Coronary artery (tissue), 2 donors: ENCODE measurements around the gene ENPEP.

Source experiments
- DNase-seq: peaks from one replicate; pipeline ENCODE4 v3.0.0-alpha.2; 2017; ENCODE audit warnings: low spot score
- H3K27ac ChIP-seq, 2 donors: fragments of 200-600 bp; sonication (generic); one replicate each; pipeline ENCODE4 v1.5.1; 2016 to 2019
- H3K4me3 ChIP-seq: fragments of 200-600 bp; sonication (generic); 2 replicates; pipeline ENCODE4 v1.5.1; 2016; ENCODE audit warnings: mild to moderate bottlenecking, moderate library complexity
- TF ChIP-seq, protein P1 (sequence below): fragments of 200-600 bp; sonication (generic); IDR thresholded peaks from one replicate; pipeline ENCODE4 v1.5.1; 2019; ENCODE audit warnings: antibody characterized with exemption

Gene ENPEP

DNA sequence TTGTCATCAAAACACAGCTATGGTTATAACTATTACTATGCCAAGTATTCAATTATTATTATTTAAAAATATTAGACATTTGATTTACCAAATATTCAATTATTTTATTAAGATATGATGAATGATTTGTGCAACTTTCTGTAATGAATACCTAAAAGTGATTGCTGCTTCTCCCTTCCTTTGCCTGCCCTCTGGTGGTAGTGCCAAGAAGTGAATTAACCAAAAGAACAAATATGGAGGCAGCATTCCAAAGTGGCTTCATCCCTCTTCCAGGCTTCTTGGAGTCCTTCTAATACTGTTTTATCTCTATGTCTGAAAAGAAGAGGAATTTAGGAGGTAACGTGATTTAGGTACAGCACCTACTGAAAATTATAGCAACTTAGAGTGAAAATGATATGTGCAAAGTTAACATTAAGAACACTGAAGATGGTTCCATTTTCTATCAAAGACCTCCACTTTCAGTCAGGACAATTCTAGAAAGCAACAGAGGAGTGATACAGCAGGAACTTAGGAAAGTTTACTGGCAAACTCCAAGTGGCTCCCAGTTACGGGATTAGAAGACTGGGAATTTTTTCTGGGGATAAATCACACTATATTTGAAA lies 43.0 kb downstream of the ENPEP start:
- no peak overlapping the region for H3K4me3 ChIP-seq
- no peak for DNase-seq
- no peak overlapping the region for H3K27ac ChIP-seq
- TF ChIP-seq, protein P1, sequence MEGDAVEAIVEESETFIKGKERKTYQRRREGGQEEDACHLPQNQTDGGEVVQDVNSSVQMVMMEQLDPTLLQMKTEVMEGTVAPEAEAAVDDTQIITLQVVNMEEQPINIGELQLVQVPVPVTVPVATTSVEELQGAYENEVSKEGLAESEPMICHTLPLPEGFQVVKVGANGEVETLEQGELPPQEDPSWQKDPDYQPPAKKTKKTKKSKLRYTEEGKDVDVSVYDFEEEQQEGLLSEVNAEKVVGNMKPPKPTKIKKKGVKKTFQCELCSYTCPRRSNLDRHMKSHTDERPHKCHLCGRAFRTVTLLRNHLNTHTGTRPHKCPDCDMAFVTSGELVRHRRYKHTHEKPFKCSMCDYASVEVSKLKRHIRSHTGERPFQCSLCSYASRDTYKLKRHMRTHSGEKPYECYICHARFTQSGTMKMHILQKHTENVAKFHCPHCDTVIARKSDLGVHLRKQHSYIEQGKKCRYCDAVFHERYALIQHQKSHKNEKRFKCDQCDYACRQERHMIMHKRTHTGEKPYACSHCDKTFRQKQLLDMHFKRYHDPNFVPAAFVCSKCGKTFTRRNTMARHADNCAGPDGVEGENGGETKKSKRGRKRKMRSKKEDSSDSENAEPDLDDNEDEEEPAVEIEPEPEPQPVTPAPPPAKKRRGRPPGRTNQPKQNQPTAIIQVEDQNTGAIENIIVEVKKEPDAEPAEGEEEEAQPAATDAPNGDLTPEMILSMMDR = peak; percentile 53

- no peak overlapping the region for H3K27ac ChIP-seq
- DNase-seq = no peak
- H3K4me3 ChIP-seq = no peak overlapping the region
- TF ChIP-seq, protein P1 = no peak
Observed at GRCh38 chr4:110520886-110521285, 44.9 kb downstream of the ENPEP start.

DNA sequence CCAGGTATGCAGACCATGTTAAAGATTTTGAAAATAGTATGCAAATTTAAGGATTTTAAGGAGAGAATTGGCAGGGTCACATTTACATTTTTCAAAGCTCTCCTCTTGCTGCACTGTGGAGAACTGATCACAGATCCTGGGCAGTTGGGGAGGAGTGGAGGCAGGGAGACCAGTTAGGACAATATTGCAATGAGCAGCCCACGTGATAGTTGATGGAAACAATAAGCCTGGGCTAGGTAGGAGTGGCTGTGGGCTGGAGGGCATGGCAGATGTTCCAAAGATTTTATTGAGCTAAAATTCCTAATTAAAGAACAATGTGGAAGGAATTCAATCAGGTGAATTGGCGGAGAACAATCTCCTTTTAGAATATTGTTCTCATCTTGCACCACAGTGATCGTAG lies 50.6 kb downstream of the ENPEP start:
- Histone ChIP-seq H3K27ac (no peak overlapping the region), H3K4me3 (no peak overlapping the region)
- TF ChIP-seq, protein P1 = no peak
- no peak for DNase-seq

DNA sequence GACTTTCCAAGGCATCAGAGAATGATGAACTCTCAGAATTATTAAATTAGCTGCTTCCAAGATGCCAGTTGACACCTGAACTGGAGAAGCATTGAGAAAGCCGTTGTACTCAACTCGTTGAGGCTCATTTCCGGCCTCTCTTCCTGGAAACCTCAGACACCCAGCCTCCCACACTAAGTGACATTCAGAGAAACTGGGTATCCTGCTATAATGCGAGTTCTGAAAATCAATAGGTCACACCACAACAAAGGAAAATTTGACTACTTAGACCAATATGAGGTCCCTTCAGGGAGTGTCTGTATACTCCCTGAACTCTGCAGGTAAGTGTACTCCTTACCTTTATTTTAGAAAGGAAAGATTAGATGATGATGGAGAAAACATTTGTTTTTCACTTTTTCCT lies 51.2 kb downstream of the ENPEP start:
- H3K27ac ChIP-seq = no peak overlapping the region
- no peak overlapping the region for H3K4me3 ChIP-seq
- no peak for DNase-seq
- TF ChIP-seq, protein P1 = no peak

DNA sequence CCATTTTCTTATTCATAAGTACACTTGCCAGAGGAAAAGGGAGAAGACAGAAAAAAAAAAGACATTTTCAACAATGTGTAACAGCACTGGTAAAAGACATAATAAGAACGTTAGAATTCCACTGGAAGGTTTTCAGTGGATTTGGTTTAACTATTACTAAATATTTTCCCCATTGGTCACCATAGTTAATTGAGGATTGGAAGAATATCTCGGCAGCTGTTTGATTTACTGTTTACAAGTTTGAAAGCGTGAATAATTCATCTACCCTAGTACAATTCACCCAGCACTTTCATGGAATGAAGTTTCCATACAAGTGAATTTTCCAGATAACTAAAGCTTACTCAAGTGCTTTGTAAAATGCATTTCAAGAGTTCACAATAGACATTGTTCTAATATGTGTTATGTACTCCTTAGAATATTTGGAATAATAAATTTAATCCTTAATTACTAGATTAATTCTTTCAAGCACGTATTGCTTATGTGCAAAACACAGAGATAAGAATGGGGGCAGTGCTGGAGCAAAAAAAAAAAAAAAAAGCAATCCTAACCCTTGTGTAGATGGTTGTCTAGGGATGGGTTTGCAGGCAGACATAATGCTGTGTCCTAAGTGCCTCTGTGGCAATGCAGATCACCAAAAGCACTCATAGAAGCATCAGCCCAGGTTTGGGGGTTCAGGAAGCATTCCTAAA lies 57.1 kb downstream of the ENPEP start:
- Histone ChIP-seq H3K27ac (no peak overlapping the region), H3K4me3 (peak overlapping the region; percentile 24)
- TF ChIP-seq, protein P1 = no peak
- no peak for DNase-seq

GRCh38 chr4:110533590-110533910 lies 57.6 kb downstream of the ENPEP start:
- TF ChIP-seq, protein P1 = no peak
- Histone ChIP-seq H3K4me3 (peak overlapping the region; percentile 24), H3K27ac (no peak overlapping the region)
- DNase-seq = no peak

DNA sequence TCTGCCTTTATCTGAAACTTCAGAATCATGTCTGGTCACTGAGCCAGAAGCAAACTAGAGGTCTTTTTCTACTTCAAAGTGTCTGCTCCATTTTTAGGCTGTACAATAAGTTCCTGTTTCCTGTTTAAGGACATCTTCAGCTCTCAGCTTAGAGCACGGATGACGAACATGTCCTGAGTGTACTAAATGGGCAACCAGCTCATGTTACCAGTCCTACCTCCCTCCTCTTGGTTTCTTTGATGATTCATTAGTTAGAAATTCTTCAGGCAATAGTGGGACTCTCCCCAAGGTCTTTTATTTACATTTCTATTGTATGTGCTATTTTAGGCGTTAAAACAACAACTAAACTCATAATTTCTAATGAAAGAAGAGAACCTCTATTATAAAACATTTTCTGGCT lies 58.0 kb downstream of the ENPEP start:
- Histone ChIP-seq H3K4me3 (no peak overlapping the region), H3K27ac (no peak overlapping the region)
- DNase-seq = no peak
- TF ChIP-seq, protein P1 = no peak
